Measurements from ENCODE around the gene LDLRAD4.

The LDLRAD4 gene

DNA sequence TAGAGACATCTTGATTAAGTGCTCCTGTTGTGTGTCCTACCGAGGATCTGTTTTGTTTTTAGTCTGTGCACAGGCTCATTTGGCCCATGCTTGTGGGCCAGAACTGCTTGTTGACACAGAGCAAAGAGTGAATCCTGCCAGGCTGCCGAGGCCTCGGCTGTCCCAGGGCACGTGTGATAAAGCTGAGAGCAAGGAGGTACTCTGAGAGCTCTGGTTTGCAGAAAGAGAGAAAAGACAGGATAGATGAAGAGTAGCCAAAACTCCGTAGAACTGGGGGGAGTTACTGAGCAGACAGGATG lies 332.7 kb downstream of the LDLRAD4 start:
- no peak for DNase-seq (ENCODE audit: low read depth)

- DNase-seq (ENCODE audit: low read depth): no peak
Observed at GRCh38 chr18:13551841-13552733, 333.5 kb downstream of the LDLRAD4 start.

GRCh38 chr18:13553449-13553848 lies 334.9 kb downstream of the LDLRAD4 start:
- DNase-seq (ENCODE audit: low read depth): no peak

GRCh38 chr18:13555192-13555591 lies 336.6 kb downstream of the LDLRAD4 start:
- no peak for DNase-seq (ENCODE audit: low read depth)

GRCh38 chr18:13555865-13556264 lies 337.3 kb downstream of the LDLRAD4 start:
- DNase-seq (ENCODE audit: low read depth): no peak

DNA sequence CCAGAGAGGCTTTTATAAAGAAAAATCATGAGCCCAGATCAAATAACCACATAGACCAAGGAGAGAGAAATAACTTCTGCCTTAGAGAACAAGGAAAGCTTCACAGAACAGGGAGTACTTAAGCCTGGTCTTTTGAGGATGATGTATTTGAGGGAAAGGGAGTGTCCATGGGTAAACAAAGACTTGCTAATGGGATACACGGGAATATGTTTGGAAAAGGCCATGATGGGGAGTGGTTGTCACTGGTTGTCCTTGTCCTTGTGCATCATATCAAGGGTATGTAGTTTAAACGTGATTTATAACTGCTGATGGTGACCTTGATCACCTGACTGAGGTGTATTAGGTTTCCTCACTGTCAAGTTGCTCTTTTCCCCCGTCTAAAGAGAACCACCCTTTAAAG lies 337.9 kb downstream of the LDLRAD4 start:
- DNase-seq (ENCODE audit: low read depth): no peak

GRCh38 chr18:13558124-13558523 lies 339.6 kb downstream of the LDLRAD4 start:
- DNase-seq (ENCODE audit: low read depth): no peak

DNA sequence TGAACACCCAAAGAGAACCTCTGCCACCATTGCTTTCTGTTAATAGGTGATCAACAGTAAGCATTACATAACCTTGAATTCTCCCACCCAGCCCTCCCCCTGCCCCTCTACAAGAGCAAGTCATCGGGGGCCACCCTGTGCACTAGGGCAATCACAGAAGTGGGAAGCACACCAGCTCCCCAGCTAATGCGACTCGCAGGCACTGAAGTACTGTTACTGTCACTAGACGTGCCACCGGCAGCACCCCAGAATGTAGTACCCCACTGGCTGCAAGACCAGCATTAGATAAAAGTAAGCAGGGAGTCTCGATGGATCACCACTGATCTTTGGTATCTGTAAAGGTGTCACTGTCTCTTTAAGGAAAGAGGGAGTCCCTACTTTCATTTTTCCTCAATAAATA lies 340.2 kb downstream of the LDLRAD4 start:
- no peak for DNase-seq (ENCODE audit: low read depth)

DNA sequence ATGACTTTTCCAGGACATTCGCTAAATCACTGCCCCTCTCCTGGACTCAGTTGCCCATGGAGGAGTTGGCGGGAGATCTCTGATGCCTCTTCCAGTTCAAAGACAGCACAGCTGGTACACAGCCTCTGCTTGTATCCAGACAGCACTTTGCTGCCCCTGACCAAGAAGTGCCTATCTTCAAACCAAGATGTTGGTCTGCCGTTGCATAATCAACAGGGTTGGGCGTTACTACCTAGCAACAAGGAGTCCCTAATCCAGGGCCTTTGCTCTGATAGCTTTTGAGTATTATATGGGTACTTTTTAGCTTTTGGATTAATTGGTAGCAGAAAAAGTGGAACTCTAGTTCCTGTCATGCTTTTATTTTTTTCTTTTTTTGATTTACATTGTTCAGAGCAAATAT lies 341.2 kb downstream of the LDLRAD4 start:
- no peak for DNase-seq (ENCODE audit: low read depth)

DNA sequence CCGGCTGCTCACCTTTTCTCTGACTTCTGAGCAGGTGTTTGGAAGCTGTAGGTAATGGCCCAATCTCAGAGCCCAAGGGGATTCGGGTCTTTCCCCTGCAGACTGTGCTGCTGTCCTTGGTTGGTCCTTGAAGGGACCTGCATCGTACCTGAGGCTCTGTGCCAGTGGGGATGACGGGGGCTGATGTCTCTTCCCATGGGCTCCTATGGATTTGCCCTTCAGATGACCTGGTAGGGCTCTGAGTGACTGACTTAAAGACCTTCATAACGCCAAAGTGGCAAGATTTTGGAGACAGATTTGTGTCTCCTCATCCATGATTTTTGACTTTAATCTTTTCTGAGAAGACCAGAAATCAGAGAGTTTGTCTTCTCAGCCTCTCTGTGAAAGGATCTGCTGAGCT lies 341.7 kb downstream of the LDLRAD4 start:
- no peak for DNase-seq (ENCODE audit: low read depth)

- no peak for DNase-seq (ENCODE audit: low read depth)
Observed at GRCh38 chr18:13562494-13563029, 344.0 kb downstream of the LDLRAD4 start.

DNA sequence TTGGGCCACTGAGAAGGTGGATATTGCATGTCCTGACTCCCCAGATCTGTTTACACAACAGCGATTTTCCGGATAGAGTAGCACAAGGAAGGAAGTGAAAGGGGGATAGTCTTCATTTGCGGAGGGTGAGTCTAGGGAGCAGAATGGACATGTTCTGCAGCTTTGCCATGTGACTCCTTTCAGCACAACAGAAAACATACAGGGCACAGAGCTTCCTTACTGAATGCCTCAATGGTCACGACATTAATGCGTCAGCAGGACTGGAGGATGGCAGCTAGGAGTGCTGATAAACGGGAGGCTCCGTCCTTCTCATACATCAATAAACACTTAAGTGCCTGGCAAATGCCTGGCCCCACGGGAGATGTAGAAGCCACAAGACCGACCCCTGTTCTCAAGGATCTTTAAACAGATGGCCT lies 344.8 kb downstream of the LDLRAD4 start:
- DNase-seq (ENCODE audit: low read depth): no peak

GRCh38 chr18:13564579-13564978 lies 346.0 kb downstream of the LDLRAD4 start:
- DNase-seq (ENCODE audit: low read depth): no peak

DNA sequence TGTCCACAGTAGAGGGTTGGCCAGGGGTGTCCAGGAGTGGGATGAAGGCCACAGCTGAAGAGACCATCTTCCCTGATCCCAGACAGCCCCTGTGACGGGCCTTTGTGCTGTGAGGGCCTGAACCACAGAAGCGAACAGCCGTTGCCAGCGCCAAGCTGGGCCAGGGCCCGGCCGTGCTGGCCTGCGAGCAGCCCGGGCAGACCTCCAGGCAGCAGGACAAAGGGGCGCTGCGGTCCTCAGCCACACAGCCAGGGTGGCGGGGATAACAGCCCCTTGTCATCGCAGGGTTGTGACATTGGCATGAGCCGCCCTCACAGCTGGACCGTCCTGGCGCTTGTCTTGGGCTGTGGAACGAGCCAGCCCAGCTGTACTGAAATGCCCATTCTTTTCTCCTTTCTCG lies 346.7 kb downstream of the LDLRAD4 start:
- DNase-seq (ENCODE audit: low read depth): no peak

DNA sequence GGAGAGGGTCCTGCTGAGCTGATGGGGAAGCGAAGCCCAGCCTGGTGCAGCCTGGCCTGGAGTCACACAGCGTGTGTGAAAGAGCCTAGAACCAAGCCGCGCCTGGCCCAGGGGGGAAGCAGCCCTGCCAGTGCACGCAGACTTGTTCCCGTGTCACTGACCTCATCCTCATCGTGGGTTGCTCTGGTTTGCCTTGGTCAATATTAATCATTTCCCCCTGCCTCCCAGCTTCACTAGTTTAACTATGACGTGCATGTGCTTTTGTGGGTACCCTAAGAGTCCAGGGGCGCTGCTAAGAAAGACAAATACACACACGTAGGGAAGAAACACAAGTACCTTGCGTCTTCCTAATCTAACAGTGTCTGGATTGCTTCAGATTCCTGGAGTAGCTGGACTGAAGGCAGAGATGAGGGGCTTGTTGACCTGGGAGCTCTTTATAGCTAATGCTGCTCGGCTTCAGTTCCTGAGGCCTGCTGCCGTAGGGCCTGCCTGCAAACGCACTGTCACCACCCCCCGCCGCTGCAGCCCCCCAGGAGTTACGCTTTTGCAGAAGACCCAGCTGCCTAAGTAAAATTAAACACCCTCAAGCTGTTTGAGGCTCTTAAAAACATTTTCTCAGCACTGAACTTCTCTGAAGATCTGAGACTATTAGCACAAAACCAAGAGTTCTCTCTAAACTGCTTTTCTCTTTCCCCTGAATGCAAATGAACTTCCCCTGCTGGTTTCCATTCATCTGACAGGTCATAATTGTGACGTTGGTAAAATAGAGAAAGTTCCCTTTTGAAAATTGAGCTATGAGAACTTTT lies 348.6 kb downstream of the LDLRAD4 start:
- no peak for DNase-seq (ENCODE audit: low read depth)

DNA sequence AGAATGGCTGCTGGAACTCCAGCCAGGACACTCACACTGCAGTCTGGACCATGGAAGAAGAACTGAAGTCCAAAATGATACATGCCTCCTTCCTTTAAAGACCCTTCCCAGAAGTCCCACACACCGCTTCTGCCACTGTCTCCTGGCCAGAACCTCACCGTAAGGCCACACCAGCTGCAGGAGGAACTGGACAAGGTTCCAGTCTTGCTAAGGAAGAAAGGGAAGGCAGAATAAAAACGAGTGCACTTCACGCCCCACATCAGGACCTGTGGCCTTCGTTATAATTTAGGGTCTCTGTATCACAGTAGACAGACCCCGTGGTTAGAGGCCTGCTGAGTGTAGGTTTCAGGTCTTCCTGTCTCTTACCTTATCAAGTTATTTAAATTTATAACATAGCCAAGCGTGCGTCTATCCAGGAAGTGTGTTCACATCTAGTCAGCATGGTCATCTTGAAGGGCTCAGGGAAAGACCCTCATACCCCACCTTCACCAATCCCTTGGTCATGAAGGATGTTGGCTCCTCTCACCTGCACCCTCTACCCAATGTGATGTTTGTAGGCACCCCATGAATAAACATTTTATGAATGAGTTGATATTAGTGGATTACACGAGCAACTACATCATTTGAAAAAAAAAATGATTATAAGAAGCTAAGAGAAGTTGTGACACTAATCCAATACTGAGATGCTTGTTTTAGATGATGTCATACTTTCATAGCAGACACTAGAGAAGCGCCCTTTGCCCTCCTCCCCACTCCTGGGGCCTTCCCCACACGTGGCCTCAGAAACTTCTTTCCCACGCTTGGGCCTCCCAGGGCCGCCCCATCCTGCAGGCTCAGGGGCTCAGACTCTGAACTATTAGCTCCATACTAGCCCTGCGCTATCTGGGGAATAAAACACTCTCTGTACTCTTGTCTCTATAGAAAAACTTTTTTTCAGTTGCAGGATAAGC lies 350.2 kb downstream of the LDLRAD4 start:
- DNase-seq (ENCODE audit: low read depth): no peak

- no peak for DNase-seq (ENCODE audit: low read depth)
Observed at GRCh38 chr18:13570216-13570615, 351.7 kb downstream of the LDLRAD4 start.

- DNase-seq (ENCODE audit: low read depth): no peak
Observed at GRCh38 chr18:13570856-13571495, 352.4 kb downstream of the LDLRAD4 start.

- no peak for DNase-seq (ENCODE audit: low read depth)
Observed at GRCh38 chr18:13572148-13572547, 353.6 kb downstream of the LDLRAD4 start.

GRCh38 chr18:13572721-13573120 lies 354.2 kb downstream of the LDLRAD4 start:
- DNase-seq (ENCODE audit: low read depth): no peak

DNA sequence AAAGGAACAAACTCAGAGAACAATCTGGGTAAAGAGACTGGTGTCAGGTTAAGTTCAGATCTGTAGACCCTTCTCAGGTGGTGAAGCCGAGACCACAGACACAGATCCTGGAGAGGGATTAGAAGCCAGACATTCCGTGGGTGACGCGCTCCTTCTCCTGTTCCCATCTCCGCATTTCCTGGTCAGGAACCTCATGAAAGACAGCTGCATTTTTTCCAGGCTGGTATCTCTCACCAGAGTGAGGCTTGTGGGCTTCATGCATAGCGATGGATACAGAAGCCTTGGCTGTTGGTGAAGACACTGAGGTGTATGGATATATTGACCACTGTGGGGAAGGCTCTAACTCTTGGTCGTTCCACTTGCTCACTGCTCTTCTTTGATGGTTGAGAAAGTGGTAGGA lies 355.2 kb downstream of the LDLRAD4 start:
- DNase-seq (ENCODE audit: low read depth): no peak

- no peak for DNase-seq (ENCODE audit: low read depth)
Observed at GRCh38 chr18:13574355-13574754, 355.8 kb downstream of the LDLRAD4 start.

Measured in activated T-helper 1 cell treated with Interleukin-2 at 50 U/mL for 16 hours (primary cell).